22Rv1 (cell line): ENCODE data around the gene FGD6.

Source experiments
- H3K27ac ChIP-seq: fragments of 450-650 bp; 2 replicates; pipeline ENCODE4 v1.5.1; 2017
- ZFX ChIP-seq: fragments of 450-650 bp; IDR thresholded peaks from 2 replicates; pipeline ENCODE4 v1.6.1; 2017; ENCODE audit warnings: antibody characterized with exemption, borderline replicate concordance
- TF ChIP-seq, protein P1 (sequence below): fragments of 450-650 bp; IDR thresholded peaks from 2 replicates; pipeline ENCODE4 v1.5.1; 2017; ENCODE audit warnings: mild to moderate bottlenecking

The FGD6 gene

DNA sequence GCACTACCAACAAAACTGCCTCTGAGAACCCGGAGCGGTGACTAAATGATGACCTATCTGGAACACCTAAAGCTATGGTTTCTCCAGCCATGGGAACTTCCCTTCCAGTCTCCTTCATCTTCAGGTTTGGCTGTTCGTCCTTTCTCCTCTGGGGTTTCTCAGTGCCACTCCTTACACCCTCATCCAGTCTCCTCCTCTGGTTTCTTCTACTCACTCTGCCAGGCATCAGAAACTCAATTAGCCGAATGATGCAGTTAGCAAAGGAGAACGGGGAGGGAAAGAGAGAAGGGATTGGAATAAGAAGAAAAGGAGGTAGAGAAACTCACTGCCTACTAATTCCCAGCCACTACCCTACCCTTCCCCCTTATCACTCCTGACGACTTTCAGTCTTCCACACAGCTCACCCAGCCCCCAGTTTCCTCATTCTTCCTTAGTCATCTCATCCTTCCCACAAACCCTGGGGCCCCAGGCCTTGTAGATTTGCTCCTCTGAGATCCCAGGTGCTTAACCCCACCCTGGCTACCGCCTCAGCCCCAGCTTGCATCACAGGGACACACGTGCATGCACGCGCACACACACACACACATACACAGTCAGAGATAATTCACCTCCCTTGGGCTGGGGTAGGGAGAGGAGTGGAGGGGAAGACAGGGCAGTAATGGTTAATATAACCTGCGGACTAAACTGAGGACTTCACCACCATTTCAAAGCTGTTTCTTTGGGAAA lies 13.0 kb downstream of the FGD6 start:
- TF ChIP-seq, protein P1, sequence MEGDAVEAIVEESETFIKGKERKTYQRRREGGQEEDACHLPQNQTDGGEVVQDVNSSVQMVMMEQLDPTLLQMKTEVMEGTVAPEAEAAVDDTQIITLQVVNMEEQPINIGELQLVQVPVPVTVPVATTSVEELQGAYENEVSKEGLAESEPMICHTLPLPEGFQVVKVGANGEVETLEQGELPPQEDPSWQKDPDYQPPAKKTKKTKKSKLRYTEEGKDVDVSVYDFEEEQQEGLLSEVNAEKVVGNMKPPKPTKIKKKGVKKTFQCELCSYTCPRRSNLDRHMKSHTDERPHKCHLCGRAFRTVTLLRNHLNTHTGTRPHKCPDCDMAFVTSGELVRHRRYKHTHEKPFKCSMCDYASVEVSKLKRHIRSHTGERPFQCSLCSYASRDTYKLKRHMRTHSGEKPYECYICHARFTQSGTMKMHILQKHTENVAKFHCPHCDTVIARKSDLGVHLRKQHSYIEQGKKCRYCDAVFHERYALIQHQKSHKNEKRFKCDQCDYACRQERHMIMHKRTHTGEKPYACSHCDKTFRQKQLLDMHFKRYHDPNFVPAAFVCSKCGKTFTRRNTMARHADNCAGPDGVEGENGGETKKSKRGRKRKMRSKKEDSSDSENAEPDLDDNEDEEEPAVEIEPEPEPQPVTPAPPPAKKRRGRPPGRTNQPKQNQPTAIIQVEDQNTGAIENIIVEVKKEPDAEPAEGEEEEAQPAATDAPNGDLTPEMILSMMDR = no peak
- TF ChIP-seq ZFX = no peak
- no peak overlapping the region for H3K27ac ChIP-seq

DNA sequence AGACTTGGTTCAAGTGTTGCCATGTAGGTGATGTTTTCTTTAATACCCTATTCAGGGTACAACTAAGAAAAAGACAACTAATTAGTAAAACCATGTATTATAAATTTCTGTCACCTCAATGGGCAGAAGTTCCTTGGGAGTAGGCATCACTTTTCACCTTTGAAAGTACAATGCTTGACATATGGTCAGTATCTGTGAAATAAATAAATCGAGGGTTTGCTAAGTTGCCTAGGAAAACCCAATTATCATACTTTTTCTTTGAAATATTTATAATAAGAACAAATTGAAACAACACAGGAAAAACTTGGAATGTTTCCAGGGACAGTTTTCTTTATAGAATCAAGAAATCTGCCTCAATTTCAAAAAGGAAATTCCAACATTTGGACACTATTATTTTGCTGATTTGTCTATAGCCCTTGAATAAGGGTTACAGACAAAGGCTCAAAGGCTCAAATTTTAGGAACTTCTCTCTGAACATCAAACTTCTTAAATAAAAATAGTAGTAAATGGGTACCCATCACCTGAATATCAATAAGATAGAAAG lies 13.7 kb downstream of the FGD6 start:
- no peak overlapping the region for H3K27ac ChIP-seq
- no peak for TF ChIP-seq ZFX
- TF ChIP-seq, protein P1 = no peak

DNA sequence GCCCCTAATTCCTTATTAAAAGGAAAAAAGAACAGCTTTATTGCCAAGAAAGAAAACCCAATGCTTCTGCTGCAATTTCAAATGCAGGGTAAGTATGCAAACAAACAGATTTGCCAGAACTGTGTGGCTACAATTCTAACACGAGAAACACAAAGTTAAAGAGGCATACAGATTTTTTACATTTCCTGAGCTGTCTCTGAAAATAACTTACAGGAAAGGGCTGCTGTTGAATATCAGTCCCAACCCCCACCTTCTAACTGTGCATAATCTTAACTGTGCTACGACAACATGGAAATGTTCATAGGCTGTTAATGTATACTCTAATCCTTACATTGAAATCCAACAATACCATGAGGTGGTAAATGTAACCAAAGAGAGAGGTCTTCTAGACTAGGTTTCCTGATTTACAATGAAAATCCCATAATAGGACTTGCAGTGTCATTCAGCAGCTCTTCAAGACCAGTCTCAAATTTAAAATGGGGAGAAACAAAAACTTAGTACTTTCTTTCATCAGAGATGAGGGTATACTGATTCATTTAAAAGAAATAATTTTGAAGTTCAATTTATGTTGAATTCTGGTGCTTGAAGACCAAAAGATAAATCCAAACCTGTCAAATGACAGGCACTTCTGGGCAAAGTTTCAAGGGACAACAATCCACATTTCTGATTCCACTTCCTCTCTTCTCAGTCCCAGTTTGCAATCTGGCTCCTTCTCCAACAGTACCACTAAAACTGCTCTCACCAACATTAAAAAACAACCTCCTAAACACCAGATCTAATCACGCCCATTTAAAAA lies 14.4 kb downstream of the FGD6 start:
- TF ChIP-seq, protein P1 = no peak
- no peak for TF ChIP-seq ZFX
- H3K27ac ChIP-seq = no peak overlapping the region

DNA sequence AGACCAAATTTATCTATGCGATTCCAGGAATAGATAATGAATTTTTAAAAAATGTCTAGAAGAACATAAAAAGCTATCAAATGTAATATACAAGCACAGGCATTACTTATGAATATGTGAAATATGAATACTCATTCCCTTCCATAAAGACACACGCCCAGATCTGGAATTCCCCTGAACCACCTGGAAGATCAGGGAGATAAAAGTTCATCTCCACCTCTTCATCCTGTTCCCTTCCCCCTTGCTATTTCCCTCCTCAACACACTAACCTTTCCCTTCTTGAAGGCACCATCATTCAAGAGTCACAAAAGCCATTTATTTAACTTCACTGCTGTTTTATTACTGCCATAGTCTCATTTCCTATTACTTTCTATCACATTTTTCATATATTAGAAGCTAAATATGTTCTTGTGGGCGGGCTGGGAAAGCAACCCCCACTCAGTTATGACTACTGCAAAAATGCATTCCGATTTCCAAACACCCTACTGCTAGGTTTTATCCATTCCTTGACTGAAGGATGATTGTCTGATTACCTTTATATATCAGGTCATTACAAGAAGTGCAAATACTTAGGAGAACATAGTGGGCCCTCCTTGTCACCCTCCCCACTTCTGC lies 16.1 kb downstream of the FGD6 start:
- no peak overlapping the region for H3K27ac ChIP-seq
- TF ChIP-seq ZFX = no peak
- TF ChIP-seq, protein P1 = no peak

DNA sequence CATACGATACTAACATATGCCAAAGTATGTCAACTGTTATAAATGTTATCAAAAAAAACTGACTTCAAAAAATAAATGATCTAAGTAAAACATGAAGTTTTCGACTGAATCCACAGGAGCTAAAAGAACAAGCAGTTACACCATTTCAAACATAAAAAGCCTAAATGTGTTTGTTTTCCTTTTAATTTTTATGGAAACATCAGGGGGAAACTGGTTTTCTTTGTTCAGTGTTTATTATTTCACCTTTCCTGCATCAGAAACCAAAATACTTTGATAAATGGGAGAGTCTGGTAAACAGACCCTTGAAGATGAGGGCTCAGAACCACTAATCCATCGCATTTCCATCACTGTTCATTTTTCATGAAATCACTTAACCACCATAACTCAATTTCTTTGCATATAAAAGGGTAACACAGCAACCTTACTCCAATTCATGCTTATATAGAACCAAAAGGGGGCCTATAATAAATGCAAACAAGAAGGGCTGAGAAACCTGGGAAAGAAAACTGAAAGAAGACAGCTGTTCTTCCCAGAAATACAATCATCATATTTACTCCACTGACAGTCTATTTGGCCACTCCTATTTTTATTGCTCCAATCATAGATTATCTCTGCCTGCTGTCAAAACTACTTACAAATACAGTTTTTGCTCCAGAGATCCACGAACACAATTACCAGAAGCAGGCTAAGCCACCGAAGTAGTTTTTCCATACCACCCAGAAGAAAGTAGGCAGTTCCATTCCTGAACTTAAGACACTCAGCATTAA lies 17.0 kb downstream of the FGD6 start:
- H3K27ac ChIP-seq = no peak overlapping the region
- TF ChIP-seq ZFX = no peak
- TF ChIP-seq, protein P1 = no peak

DNA sequence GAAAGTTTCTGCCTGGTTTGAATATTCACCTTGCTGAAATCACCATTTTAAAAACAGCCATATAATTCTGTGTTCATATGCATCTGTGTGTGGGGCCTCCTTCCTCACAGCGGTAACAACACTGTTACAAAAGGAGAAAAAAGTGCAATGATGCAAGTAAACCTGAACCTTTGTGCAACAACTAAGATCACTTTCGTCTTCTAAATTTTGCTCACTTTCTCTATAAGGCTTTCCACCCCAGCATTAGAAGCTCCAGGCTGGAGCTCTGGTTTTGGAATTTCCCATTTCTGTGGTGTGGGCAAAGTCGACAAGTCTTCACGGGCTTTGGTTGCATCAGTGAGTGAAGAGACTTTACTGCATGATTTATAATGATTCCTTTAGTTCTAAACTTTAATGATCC lies 18.4 kb downstream of the FGD6 start:
- H3K27ac ChIP-seq = no peak overlapping the region
- TF ChIP-seq, protein P1 = no peak
- TF ChIP-seq ZFX = no peak
